Measurements from ENCODE around the gene HCFC1. TPM values are rescaled to one million over a fixed set of nuclear protein-coding genes. Genes with fewer than 3 reads are reported as not detected.
A peak's percentile ranks its signal among the peaks of the same experiment; 100 is the strongest.

HCFC1 gene
- total and polyA plus RNA-seq, 2 of the 8 experiments (the other 6 are each of a cell fraction or from before 2014, with no cell fraction given), result 24.9 to 117 TPM

DNA sequence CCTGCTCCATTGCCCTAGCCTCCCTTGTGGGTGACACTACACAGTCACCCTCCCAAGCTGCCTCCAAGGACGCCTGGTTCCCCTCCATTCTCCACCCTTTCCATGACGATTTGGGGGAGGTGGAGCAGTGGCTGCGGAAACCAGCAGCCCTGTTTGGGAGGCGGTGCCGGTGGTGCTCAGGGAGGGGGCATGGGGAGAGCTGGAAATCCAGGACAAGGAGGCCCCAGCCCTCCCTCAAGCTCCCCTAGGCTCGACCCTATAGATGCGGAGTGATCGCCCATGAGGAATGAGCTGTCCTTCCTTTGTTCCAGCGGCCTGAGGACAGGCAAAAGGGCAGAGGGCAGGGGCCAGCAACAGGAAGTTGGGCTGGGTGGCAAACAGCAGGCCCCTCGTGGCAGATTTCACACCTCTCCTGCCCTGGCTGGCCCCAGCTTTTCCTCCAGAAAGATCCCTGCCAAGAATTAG lies 23.6 kb downstream of the HCFC1 start:
- Histone ChIP-seq H2AFZ (ENCODE audit: low read length) (no peak overlapping the region), H3K56ac (replicated peaks; ENCODE audit: insufficient read length, low read depth, low read length) (no peak overlapping the region), H3K27me3 (replicated peaks in 1 of 4; ENCODE audit: control insufficient read depth in 3 of 4, extremely low read depth in 1 of 4, insufficient read depth in 3 of 4, low read length in 3 of 4) (no peaks in the 10 kb centered on the region), H3K36me3 (ENCODE audit: control insufficient read depth in 2 of 4, insufficient read depth in 4 of 4, low read length in 3 of 4) (peaks cover 19 to 35% (median 30%) of the 10 kb centered on the region in 4 experiments; a peak in 7 of 8 replicates), H2AK5ac (ENCODE audit: low read depth, low read length) (no peak overlapping the region), H4K91ac (replicated peaks; ENCODE audit: insufficient read length, low read length) (no peak overlapping the region), H3K27ac (ENCODE audit: low read depth, low read length) (peak overlapping the region; percentile 45; the same call in 1 of the 2 replicates), H3K4me1 (replicated peaks in 1 of 4; ENCODE audit: control insufficient read depth in 3 of 4, insufficient read depth in 4 of 4, low read length in 3 of 4) (peaks cover 0 to 14% (median 3%) of the 10 kb centered on the region in 4 experiments; a peak in 5 of 7 replicates), H3K9ac (replicated peaks in 1 of 4; ENCODE audit: extremely low read depth in 1 of 4, low read depth in 3 of 4, low read length in 3 of 4) (peak overlapping the region in 1 of 4 experiments; percentile 37; a peak in 2 of 7 replicates), H3K23me2 (ENCODE audit: low read depth, low read length) (no peaks in the 10 kb centered on the region), H2BK12ac (ENCODE audit: low read depth, low read length) (no peak overlapping the region), H3K14ac (ENCODE audit: insufficient read length) (no peak overlapping the region), H2BK20ac (ENCODE audit: low read length) (no peak overlapping the region), H3K4ac (replicated peaks; ENCODE audit: insufficient read length, low read depth, low read length) (no peak overlapping the region), H4K20me1 (replicated peaks in 1 of 2; ENCODE audit: control insufficient read depth in 1 of 2, insufficient read depth in 2 of 2, low read length in 2 of 2) (peaks cover 0 to 3% of the 10 kb centered on the region in 2 experiments), H2BK15ac (ENCODE audit: low read length) (no peak overlapping the region), H3K4me3 (ENCODE audit: extremely low read depth in 1 of 4, insufficient read depth in 2 of 4, low read depth in 3 of 4, low read length in 4 of 4) (no peak overlapping the region), H3K79me1 (ENCODE audit: low read depth, low read length) (no peaks in the 10 kb centered on the region), H2BK120ac (replicated peaks; ENCODE audit: low read depth, low read length) (no peak overlapping the region), H3K9me3 (ENCODE audit: insufficient read depth in 2 of 2, low read depth in 1 of 2, low read length in 1 of 2) (no peaks in the 10 kb centered on the region), H2BK5ac (ENCODE audit: low read depth, low read length) (peak overlapping the region; percentile 83; the same call in 1 of the 2 replicates), H3K4me2 (ENCODE audit: insufficient read depth in 1 of 2, low read depth in 2 of 2, low read length in 2 of 2) (no peak overlapping the region), H4K5ac (ENCODE audit: insufficient read length, low read depth, low read length) (no peak overlapping the region), H3K18ac (ENCODE audit: extremely low read depth, low read length) (no peak overlapping the region), H3K79me2 (ENCODE audit: control insufficient read depth in 1 of 2, insufficient read depth in 2 of 2, low read length in 2 of 2) (no peaks in the 10 kb centered on the region), H4K8ac (ENCODE audit: extremely low read depth, insufficient read depth, low read length) (peak overlapping the region; percentile 21; the same call in 1 of the 2 replicates), H3K23ac (ENCODE audit: insufficient read length) (no peak overlapping the region)
- FAIRE-seq (no peak), DNase-seq (ENCODE audit: low read depth in 1 of 2, low spot score in 2 of 2) (no peak)
- ChIA-PET CTCF (ENCODE audit: partially characterized antibody) (interaction anchor here (0.7 to 11.1 kb wide), 12 partner anchors 10 to 451 kb away, joined by 3 to 272 read pairs (median 6); partner anchors contain the start of genes ARHGAP4, HCFC1, NAA10 and PLXNB3), POLR2A (ENCODE audit: partially characterized antibody) (interaction anchor here (1.3 to 18.9 kb wide), 5 partner anchors 19 to 421 kb away, joined by 3 to 231 read pairs (median 12); partner anchors contain the start of genes ARHGAP4, HCFC1, IDH3G and SSR4)
- no peak for TF ChIP-seq SP4 (IDR thresholded peaks at IDR 0.05; ENCODE audit: low read length)
- no peak for TF ChIP-seq GTF2F1 (IDR thresholded peaks at IDR 0.05; ENCODE audit: borderline replicate concordance, low read depth, low read length)
- TF ChIP-seq TBP (IDR thresholded peaks at IDR 0.05; ENCODE audit: low read depth, low read length), result no peak
- no peak for TF ChIP-seq CHD2 (IDR thresholded peaks at IDR 0.05; ENCODE audit: low read length)
- TF ChIP-seq KDM1A (IDR thresholded peaks at IDR 0.05; ENCODE audit: borderline replicate concordance, low read length), result no peak
- TF ChIP-seq BCL11A (IDR thresholded peaks at IDR 0.05; ENCODE audit: low read depth in 2 of 2, low read length in 2 of 2), result no peak
- no peak for TF ChIP-seq NRF1 (IDR thresholded peaks at IDR 0.05; ENCODE audit: low read depth, low read length)
- TF ChIP-seq SP1 (IDR thresholded peaks at IDR 0.05; ENCODE audit: low read depth, low read length), result no peak
- no peak for TF ChIP-seq SIN3A (conservative IDR thresholded peaks at IDR 0.05 in 1 of 2, IDR thresholded peaks at IDR 0.05 in 1 of 2; ENCODE audit: low read depth in 1 of 2, low read length in 2 of 2)
- WGBS, 2 experiments (ENCODE audit: extremely low coverage in 1 of 2, insufficient coverage in 1 of 2, insufficient read length in 1 of 2, insufficient replicate concordance in 2 of 2, low coverage in 1 of 2, low lambda C conversion rate in 2 of 2, missing lambda C conversion rate in 1 of 2), result 92% methylated on average over 7 of the region's 10 CpGs; no CpG with 5 or more reads in 1 of the 2 experiments
